NB4 (cell line): ENCODE results near the gene MIP.

ENCODE experiments used
- POLR2A ChIP-seq: IDR thresholded peaks from 2 replicates; pipeline ENCODE4 v1.6.1; 2011; ENCODE audit warnings: mild to moderate bottlenecking; ENCODE audit not compliant: insufficient read length; ENCODE audit errors: extremely low read depth
- TF ChIP-seq, protein P1 (sequence below): IDR thresholded peaks from 2 replicates; pipeline ENCODE4 v1.6.1; 2011; ENCODE audit warnings: low read depth, low read length

DNA sequence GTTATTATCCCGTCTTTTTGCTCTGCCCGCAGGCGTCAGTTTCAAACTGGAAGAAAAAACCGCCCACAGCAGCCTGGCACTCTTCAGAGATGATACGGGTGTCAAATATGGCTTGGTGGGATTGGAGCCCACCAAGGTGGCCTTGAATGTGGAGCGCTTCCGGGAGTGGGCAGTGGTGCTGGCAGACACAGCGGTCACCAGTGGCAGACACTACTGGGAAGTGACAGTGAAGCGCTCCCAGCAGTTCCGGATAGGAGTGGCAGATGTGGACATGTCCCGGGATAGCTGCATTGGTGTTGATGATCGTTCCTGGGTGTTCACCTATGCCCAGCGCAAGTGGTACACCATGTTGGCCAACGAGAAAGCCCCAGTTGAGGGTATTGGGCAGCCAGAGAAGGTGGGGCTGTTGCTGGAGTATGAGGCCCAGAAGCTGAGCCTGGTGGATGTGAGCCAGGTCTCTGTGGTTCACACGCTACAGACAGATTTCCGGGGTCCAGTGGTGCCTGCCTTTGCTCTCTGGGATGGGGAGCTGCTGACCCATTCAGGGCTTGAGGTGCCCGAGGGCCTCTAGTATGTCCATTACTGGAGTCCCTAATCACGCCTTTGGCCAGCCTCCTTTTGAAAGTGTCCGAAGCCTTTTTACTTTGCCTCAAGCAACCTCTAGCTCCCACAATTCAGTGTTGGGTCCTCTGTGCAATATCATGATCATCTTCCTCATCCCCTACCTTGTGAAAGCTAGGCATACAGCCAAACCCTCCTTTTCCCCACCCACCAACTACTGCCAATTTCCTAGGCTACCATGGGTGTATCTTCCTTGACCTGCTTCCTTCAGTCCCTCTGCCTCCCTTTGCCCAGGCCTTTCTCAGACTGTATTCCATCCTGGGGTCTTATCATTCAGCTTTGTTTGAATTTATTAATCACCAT lies 14.8 kb upstream of the MIP start:
- TF ChIP-seq POLR2A = no peak
- TF ChIP-seq, protein P1, sequence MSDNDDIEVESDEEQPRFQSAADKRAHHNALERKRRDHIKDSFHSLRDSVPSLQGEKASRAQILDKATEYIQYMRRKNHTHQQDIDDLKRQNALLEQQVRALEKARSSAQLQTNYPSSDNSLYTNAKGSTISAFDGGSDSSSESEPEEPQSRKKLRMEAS = no peak
